ENCODE measurements around the gene VPS39. TPM values are rescaled to one million over a fixed set of nuclear protein-coding genes. Genes with fewer than 3 reads are reported as not detected.

VPS39 gene
- total and polyA plus RNA-seq, 2 of the 13 experiments (the other 11 are each of a cell fraction or from before 2014, with no cell fraction given), result 22.9 to 32.0 TPM

- H2AFZ ChIP-seq (ENCODE audit: low read length), result no peak overlapping the region
- FAIRE-seq, result no peak
- H3K27me3 ChIP-seq (ENCODE audit: control insufficient read depth in 1 of 2, insufficient read depth in 2 of 2, low read length in 2 of 2), result no peaks in the 10 kb centered on the region
These were observed 70.4 kb downstream of the VPS39 start for GRCh38 chr15:42137461-42138261.

More at GRCh38 chr15:42137461-42138261, 70.4 kb downstream of the VPS39 start:
- ATAC-seq (no peak), DNase-seq (ENCODE audit: low spot score) (peak; percentile 48)
- H3K79me2 ChIP-seq (ENCODE audit: insufficient read depth, low read length), result no peaks in the 10 kb centered on the region
- no peak overlapping the region for H3K4me3 ChIP-seq (replicated peaks in 1 of 3; ENCODE audit: insufficient read depth in 1 of 3, low read depth in 2 of 3, low read length in 3 of 3)
- in situ Hi-C loops (cut with HindIII; ENCODE audit: extremely low pct_ligation_motif_present, low pct_unique_long_range_greater_than_20kb), result loop anchor here (5.0 kb wide), 2 partner anchors 70 to 150 kb away; no protein-coding TSS in a partner anchor
- TF ChIP-seq ZNF572 (CRISPR knock-in tag; IDR thresholded peaks at IDR 0.05) (no peak), DPF2 (CRISPR knock-in tag; IDR thresholded peaks at IDR 0.05; ENCODE audit: borderline replicate concordance, low read depth) (no peak), STAG1 (CRISPR knock-in tag; IDR thresholded peaks at IDR 0.05) (peak; percentile 50), SMC3 (IDR thresholded peaks at IDR 0.05; ENCODE audit: low read length) (peak; percentile 34; the same call in 1 of the 2 replicates), SNAI1 (CRISPR knock-in tag; IDR thresholded peaks at IDR 0.05; ENCODE audit: borderline replicate concordance) (no peak), TFDP1 (CRISPR knock-in tag; IDR thresholded peaks at IDR 0.05; ENCODE audit: borderline replicate concordance) (no peak), MAF1 (CRISPR knock-in tag; IDR thresholded peaks at IDR 0.05; ENCODE audit: borderline replicate concordance) (no peak), NR2F6 (IDR thresholded peaks at IDR 0.05) (no peak), NR2F6 (CRISPR knock-in tag; IDR thresholded peaks at IDR 0.05) (no peak), ZBTB21 (CRISPR knock-in tag; IDR thresholded peaks at IDR 0.05) (no peak), GLMP (CRISPR knock-in tag; IDR thresholded peaks at IDR 0.05; ENCODE audit: borderline replicate concordance) (no peak)
- TF ChIP-seq, protein P1, sequence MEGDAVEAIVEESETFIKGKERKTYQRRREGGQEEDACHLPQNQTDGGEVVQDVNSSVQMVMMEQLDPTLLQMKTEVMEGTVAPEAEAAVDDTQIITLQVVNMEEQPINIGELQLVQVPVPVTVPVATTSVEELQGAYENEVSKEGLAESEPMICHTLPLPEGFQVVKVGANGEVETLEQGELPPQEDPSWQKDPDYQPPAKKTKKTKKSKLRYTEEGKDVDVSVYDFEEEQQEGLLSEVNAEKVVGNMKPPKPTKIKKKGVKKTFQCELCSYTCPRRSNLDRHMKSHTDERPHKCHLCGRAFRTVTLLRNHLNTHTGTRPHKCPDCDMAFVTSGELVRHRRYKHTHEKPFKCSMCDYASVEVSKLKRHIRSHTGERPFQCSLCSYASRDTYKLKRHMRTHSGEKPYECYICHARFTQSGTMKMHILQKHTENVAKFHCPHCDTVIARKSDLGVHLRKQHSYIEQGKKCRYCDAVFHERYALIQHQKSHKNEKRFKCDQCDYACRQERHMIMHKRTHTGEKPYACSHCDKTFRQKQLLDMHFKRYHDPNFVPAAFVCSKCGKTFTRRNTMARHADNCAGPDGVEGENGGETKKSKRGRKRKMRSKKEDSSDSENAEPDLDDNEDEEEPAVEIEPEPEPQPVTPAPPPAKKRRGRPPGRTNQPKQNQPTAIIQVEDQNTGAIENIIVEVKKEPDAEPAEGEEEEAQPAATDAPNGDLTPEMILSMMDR (CRISPR knock-in tag; IDR thresholded peaks at IDR 0.05), result peak; percentile 53
- TF ChIP-seq, protein P2, sequence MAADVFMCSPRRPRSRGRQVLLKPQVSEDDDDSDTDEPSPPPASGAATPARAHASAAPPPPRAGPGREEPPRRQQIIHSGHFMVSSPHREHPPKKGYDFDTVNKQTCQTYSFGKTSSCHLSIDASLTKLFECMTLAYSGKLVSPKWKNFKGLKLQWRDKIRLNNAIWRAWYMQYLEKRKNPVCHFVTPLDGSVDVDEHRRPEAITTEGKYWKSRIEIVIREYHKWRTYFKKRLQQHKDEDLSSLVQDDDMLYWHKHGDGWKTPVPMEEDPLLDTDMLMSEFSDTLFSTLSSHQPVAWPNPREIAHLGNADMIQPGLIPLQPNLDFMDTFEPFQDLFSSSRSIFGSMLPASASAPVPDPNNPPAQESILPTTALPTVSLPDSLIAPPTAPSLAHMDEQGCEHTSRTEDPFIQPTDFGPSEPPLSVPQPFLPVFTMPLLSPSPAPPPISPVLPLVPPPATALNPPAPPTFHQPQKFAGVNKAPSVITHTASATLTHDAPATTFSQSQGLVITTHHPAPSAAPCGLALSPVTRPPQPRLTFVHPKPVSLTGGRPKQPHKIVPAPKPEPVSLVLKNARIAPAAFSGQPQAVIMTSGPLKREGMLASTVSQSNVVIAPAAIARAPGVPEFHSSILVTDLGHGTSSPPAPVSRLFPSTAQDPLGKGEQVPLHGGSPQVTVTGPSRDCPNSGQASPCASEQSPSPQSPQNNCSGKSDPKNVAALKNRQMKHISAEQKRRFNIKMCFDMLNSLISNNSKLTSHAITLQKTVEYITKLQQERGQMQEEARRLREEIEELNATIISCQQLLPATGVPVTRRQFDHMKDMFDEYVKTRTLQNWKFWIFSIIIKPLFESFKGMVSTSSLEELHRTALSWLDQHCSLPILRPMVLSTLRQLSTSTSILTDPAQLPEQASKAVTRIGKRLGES (CRISPR knock-in tag; IDR thresholded peaks at IDR 0.05; ENCODE audit: borderline replicate concordance), result no peak
- TF ChIP-seq, protein P3, sequence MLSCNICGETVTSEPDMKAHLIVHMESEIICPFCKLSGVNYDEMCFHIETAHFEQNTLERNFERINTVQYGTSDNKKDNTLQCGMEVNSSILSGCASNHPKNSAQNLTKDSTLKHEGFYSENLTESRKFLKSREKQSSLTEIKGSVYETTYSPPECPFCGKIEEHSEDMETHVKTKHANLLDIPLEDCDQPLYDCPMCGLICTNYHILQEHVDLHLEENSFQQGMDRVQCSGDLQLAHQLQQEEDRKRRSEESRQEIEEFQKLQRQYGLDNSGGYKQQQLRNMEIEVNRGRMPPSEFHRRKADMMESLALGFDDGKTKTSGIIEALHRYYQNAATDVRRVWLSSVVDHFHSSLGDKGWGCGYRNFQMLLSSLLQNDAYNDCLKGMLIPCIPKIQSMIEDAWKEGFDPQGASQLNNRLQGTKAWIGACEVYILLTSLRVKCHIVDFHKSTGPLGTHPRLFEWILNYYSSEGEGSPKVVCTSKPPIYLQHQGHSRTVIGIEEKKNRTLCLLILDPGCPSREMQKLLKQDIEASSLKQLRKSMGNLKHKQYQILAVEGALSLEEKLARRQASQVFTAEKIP (CRISPR knock-in tag; IDR thresholded peaks at IDR 0.05; ENCODE audit: borderline replicate concordance), result no peak
- H3K4me2 ChIP-seq (ENCODE audit: low read depth, low read length), result no peak overlapping the region
- intact Hi-C loops (cut with micrococcal nuclease; ENCODE audit: unreplicated experiment), result loop anchor here (5.0 kb wide), 1 partner anchor 70 kb away; no protein-coding TSS in a partner anchor
- peaks cover 81% of the 10 kb centered on the region for H3K4me1 ChIP-seq (ENCODE audit: insufficient read depth, low read length)
- no peaks in the 10 kb centered on the region for H3K36me3 ChIP-seq (replicated peaks in 1 of 2; ENCODE audit: control insufficient read depth in 1 of 2, insufficient read depth in 2 of 2, low read length in 2 of 2)
- 46% methylated on average over 10 of the region's 11 CpGs for WGBS (ENCODE audit: low lambda C conversion rate)
- no TSS peak for BruUV-seq (replicated peaks)
- no peak overlapping the region for H3K9ac ChIP-seq (ENCODE audit: insufficient read depth, low read depth, low read length)
- POLR2A ChIA-PET, result no interaction called here
- CTCF ChIA-PET (ENCODE audit: low intra/inter-chr PET ratio, low total read pairs), result interaction anchor here (1.1 to 1.4 kb wide), 2 partner anchors 71 to 148 kb away, joined by 4 to 6 read pairs; no protein-coding TSS in a partner anchor
- peaks cover 24% of the 10 kb centered on the region for H3K9me3 ChIP-seq (ENCODE audit: low read length)
- H3K27ac ChIP-seq (ENCODE audit: extremely low read length, insufficient read depth, low read length), result no peak overlapping the region
- no peaks in the 10 kb centered on the region for H4K20me1 ChIP-seq (ENCODE audit: insufficient read depth, low read length)

Data from HepG2 (cell line).